Measurements from ENCODE around the gene BTBD9. TPM values are rescaled to one million over a fixed set of nuclear protein-coding genes. Genes with fewer than 3 reads are reported as not detected.

Gene BTBD9
- total and polyA plus RNA-seq, 2 of the 13 experiments (the other 11 are each of a cell fraction or from before 2014, with no cell fraction given) = 1.2 to 3.0 TPM

DNA sequence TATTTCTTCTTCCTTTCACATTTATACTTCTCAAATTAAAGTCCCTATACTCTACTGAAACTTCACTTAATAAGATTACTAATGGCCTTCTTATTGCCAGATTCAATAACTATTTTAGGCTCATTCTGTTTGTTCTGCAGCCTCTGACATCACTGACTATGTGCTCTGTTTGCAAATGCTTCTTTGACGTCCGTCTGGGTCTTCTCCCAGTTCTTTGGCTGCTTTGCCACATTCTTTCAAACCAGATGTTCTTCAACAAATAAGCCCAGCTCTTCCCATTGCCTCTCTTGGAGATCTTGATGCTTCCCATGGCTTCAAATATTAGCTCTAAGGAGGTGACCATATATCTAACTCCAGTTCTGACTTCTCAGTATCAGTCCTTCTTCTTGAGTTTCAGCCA lies 117.4 kb downstream of the BTBD9 start:
- Histone ChIP-seq H3K4me1 (ENCODE audit: insufficient read depth, low read length) (peaks cover 5% of the 10 kb centered on the region), H3K9me3 (ENCODE audit: low read length) (peaks cover 9% of the 10 kb centered on the region), H3K27me3 (ENCODE audit: control insufficient read depth in 1 of 2, insufficient read depth in 2 of 2, low read length in 2 of 2) (no peaks in the 10 kb centered on the region; a peak in 1 of 5 replicates), H3K4me2 (ENCODE audit: low read depth, low read length) (no peak overlapping the region), H3K4me3 (replicated peaks in 1 of 3; ENCODE audit: insufficient read depth in 1 of 3, low read depth in 2 of 3, low read length in 3 of 3) (no peak overlapping the region), H2AFZ (ENCODE audit: low read length) (no peak overlapping the region), H3K79me2 (ENCODE audit: insufficient read depth, low read length) (no peaks in the 10 kb centered on the region), H3K36me3 (replicated peaks in 1 of 2; ENCODE audit: control insufficient read depth in 1 of 2, insufficient read depth in 2 of 2, low read length in 2 of 2) (no peaks in the 10 kb centered on the region), H3K27ac (ENCODE audit: extremely low read length, insufficient read depth, low read length) (no peak overlapping the region), H3K9ac (ENCODE audit: insufficient read depth, low read depth, low read length) (no peak overlapping the region), H4K20me1 (ENCODE audit: insufficient read depth, low read length) (no peaks in the 10 kb centered on the region)
- WGBS (ENCODE audit: low lambda C conversion rate) = 12% methylated on average over 2 of the region's 2 CpGs
- POLR2A ChIA-PET = interaction anchor here (0.9 kb wide), 1 partner anchor 10 kb away, joined by 3 read pairs; no protein-coding TSS in a partner anchor
- DNase-seq (ENCODE audit: low spot score) (no peak), ATAC-seq (no peak), FAIRE-seq (no peak)
- no TSS peak for BruUV-seq (replicated peaks)
- in situ Hi-C loops (cut with HindIII; ENCODE audit: extremely low pct_ligation_motif_present, low pct_unique_long_range_greater_than_20kb) = no loop called here
- CTCF ChIA-PET (ENCODE audit: low intra/inter-chr PET ratio, low total read pairs) = no interaction called here
- intact Hi-C loops (cut with micrococcal nuclease; ENCODE audit: unreplicated experiment) = no loop called here
- TF ChIP-seq PAWR (CRISPR knock-in tag; IDR thresholded peaks at IDR 0.05; ENCODE audit: borderline replicate concordance) = no peak
- TF ChIP-seq, protein P1, sequence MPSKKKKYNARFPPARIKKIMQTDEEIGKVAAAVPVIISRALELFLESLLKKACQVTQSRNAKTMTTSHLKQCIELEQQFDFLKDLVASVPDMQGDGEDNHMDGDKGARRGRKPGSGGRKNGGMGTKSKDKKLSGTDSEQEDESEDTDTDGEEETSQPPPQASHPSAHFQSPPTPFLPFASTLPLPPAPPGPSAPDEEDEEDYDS (CRISPR knock-in tag; IDR thresholded peaks at IDR 0.05) = no peak
- no peak for TF ChIP-seq KAT2B (IDR thresholded peaks at IDR 0.05; ENCODE audit: borderline replicate concordance, low read depth, low read length)
- TF ChIP-seq HNF4A (CRISPR knock-in tag; IDR thresholded peaks at IDR 0.05) = no peak
- no peak for TF ChIP-seq HMGA1 (CRISPR knock-in tag; conservative IDR thresholded peaks at IDR 0.05)
- no peak for TF ChIP-seq MTF2 (CRISPR knock-in tag; IDR thresholded peaks at IDR 0.05; ENCODE audit: borderline replicate concordance)
- TF ChIP-seq ZNF180 (CRISPR knock-in tag; IDR thresholded peaks at IDR 0.05; ENCODE audit: borderline replicate concordance, low read depth) = no peak
- TF ChIP-seq TBX2 (CRISPR knock-in tag; IDR thresholded peaks at IDR 0.05; ENCODE audit: borderline replicate concordance) = no peak
- TF ChIP-seq KLF16 (CRISPR knock-in tag; IDR thresholded peaks at IDR 0.05) = no peak
- TF ChIP-seq RFXANK (CRISPR knock-in tag; IDR thresholded peaks at IDR 0.05) = no peak
- TF ChIP-seq, protein P2, sequence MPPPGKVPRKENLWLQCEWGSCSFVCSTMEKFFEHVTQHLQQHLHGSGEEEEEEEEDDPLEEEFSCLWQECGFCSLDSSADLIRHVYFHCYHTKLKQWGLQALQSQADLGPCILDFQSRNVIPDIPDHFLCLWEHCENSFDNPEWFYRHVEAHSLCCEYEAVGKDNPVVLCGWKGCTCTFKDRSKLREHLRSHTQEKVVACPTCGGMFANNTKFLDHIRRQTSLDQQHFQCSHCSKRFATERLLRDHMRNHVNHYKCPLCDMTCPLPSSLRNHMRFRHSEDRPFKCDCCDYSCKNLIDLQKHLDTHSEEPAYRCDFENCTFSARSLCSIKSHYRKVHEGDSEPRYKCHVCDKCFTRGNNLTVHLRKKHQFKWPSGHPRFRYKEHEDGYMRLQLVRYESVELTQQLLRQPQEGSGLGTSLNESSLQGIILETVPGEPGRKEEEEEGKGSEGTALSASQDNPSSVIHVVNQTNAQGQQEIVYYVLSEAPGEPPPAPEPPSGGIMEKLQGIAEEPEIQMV (CRISPR knock-in tag; IDR thresholded peaks at IDR 0.05; ENCODE audit: low read depth) = no peak
- no peak for TF ChIP-seq HMG20B (CRISPR knock-in tag; conservative IDR thresholded peaks at IDR 0.05)
- TF ChIP-seq, protein P3, sequence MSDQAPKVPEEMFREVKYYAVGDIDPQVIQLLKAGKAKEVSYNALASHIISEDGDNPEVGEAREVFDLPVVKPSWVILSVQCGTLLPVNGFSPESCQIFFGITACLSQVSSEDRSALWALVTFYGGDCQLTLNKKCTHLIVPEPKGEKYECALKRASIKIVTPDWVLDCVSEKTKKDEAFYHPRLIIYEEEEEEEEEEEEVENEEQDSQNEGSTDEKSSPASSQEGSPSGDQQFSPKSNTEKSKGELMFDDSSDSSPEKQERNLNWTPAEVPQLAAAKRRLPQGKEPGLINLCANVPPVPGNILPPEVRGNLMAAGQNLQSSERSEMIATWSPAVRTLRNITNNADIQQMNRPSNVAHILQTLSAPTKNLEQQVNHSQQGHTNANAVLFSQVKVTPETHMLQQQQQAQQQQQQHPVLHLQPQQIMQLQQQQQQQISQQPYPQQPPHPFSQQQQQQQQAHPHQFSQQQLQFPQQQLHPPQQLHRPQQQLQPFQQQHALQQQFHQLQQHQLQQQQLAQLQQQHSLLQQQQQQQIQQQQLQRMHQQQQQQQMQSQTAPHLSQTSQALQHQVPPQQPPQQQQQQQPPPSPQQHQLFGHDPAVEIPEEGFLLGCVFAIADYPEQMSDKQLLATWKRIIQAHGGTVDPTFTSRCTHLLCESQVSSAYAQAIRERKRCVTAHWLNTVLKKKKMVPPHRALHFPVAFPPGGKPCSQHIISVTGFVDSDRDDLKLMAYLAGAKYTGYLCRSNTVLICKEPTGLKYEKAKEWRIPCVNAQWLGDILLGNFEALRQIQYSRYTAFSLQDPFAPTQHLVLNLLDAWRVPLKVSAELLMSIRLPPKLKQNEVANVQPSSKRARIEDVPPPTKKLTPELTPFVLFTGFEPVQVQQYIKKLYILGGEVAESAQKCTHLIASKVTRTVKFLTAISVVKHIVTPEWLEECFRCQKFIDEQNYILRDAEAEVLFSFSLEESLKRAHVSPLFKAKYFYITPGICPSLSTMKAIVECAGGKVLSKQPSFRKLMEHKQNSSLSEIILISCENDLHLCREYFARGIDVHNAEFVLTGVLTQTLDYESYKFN (CRISPR knock-in tag; conservative IDR thresholded peaks at IDR 0.05) = no peak
- TF ChIP-seq CEBPG (CRISPR knock-in tag; IDR thresholded peaks at IDR 0.05) = no peak
- no peak for TF ChIP-seq FOXM1 (CRISPR knock-in tag; IDR thresholded peaks at IDR 0.05)
- TF ChIP-seq FOXC1 (CRISPR knock-in tag; IDR thresholded peaks at IDR 0.05; ENCODE audit: borderline replicate concordance) = no peak
- no peak for TF ChIP-seq THAP11 (CRISPR knock-in tag; IDR thresholded peaks at IDR 0.05)
- TF ChIP-seq SIX4 (CRISPR knock-in tag; IDR thresholded peaks at IDR 0.05) = no peak
- no peak for TF ChIP-seq SETDB1 (CRISPR knock-in tag; IDR thresholded peaks at IDR 0.05; ENCODE audit: borderline replicate concordance)
